NB4 (cell line): ENCODE results near the gene VPS25.
"Not testable (repeated sequence)": the region's sequence is repeated elsewhere in the genome, so short reads cannot be mapped to it uniquely, and the experiment has no call there.

Experiments used
- DNase-seq: peaks from one replicate; pipeline ENCODE4 v3.0.0; 2010; ENCODE audit warnings: low read depth
- H3K4me3 ChIP-seq: one replicate; pipeline ENCODE4 v1.5.1; 2011; ENCODE audit warnings: mild to moderate bottlenecking, low read depth, low read length, moderate library complexity
- MAX ChIP-seq: IDR thresholded peaks from 2 replicates; pipeline ENCODE4 v1.6.1; 2011; ENCODE audit warnings: low read depth, low read length
- MYC ChIP-seq: IDR thresholded peaks from 2 replicates; pipeline ENCODE4 v1.6.1; 2011; ENCODE audit warnings: low read depth, low read length
- POLR2A ChIP-seq: IDR thresholded peaks from 2 replicates; pipeline ENCODE4 v1.6.1; 2011; ENCODE audit warnings: mild to moderate bottlenecking; ENCODE audit not compliant: insufficient read length; ENCODE audit errors: extremely low read depth
- TF ChIP-seq, protein P1 (sequence below): IDR thresholded peaks from one replicate; pipeline ENCODE4 v1.5.1; 2012; ENCODE audit warnings: low read depth, low read length

Gene VPS25

GRCh38 chr17:42767512-42767911 is 5.7 kb upstream of the VPS25 start:
- no peak for DNase-seq
- TF ChIP-seq MAX (no peak), POLR2A (no peak), MYC (no peak)
- TF ChIP-seq, protein P1, sequence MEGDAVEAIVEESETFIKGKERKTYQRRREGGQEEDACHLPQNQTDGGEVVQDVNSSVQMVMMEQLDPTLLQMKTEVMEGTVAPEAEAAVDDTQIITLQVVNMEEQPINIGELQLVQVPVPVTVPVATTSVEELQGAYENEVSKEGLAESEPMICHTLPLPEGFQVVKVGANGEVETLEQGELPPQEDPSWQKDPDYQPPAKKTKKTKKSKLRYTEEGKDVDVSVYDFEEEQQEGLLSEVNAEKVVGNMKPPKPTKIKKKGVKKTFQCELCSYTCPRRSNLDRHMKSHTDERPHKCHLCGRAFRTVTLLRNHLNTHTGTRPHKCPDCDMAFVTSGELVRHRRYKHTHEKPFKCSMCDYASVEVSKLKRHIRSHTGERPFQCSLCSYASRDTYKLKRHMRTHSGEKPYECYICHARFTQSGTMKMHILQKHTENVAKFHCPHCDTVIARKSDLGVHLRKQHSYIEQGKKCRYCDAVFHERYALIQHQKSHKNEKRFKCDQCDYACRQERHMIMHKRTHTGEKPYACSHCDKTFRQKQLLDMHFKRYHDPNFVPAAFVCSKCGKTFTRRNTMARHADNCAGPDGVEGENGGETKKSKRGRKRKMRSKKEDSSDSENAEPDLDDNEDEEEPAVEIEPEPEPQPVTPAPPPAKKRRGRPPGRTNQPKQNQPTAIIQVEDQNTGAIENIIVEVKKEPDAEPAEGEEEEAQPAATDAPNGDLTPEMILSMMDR: no peak
- H3K4me3 ChIP-seq: no peak overlapping the region

DNA sequence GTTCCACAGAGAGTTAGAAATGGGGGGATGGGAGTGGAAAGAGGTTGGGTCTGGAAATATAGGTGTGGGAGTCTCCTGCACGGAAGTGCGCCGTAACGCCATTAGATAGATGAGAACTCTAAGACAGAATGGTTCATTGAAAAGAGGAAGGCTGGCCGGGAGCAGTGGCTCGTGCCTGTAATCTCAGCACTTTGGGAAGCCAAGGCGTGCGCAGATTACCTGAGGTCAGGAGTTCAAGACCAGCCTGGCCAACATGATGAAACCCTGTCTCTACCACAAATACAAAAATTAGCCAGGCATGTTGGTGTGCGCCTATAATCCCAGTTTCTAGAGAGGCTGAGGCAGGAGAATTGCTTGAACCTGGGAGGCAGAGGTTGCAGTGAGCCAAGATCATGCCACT is 5.2 kb upstream of the VPS25 start:
- not testable (repeated sequence) for H3K4me3 ChIP-seq, DNase-seq

- H3K4me3 ChIP-seq, DNase-seq: not testable (repeated sequence)
Measured at GRCh38 chr17:42769964-42770363, 3.3 kb upstream of the VPS25 start.

DNA sequence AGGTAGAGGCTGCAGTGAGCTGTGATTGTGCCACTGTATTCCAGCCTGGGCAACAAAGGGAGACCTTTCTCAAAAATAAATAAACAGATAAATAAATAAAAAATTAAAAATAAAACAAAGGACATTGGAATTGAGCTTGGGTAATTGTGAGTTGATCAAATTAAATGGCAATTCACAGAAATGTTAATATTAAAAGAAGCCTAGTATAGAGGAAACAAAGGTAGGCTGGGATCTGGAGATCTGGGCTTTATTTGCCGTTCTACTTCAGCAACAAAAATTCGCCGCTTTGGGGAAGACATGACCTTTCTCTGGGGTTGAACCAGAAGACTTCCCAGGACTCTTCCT is 332 bp upstream of the VPS25 start:
- no peak for DNase-seq
- TF ChIP-seq, protein P1: no peak
- TF ChIP-seq MYC: no peak
- no peak for TF ChIP-seq POLR2A
- TF ChIP-seq MAX: no peak
- H3K4me3 ChIP-seq: peak overlapping the region; percentile 92

GRCh38 chr17:42774066-42774745 is 957 bp downstream of the VPS25 start:
- H3K4me3 ChIP-seq: peak overlapping the region; percentile 92
- TF ChIP-seq POLR2A (no peak), MAX (no peak), MYC (no peak)
- TF ChIP-seq, protein P1: no peak
- no peak for DNase-seq

- no peak overlapping the region for H3K4me3 ChIP-seq
- no peak for TF ChIP-seq POLR2A
- TF ChIP-seq MAX: no peak
- TF ChIP-seq MYC: no peak
- TF ChIP-seq, protein P1: no peak
- DNase-seq: peak; percentile 75
Measured at GRCh38 chr17:42775534-42776098, 2.4 kb downstream of the VPS25 start.

DNA sequence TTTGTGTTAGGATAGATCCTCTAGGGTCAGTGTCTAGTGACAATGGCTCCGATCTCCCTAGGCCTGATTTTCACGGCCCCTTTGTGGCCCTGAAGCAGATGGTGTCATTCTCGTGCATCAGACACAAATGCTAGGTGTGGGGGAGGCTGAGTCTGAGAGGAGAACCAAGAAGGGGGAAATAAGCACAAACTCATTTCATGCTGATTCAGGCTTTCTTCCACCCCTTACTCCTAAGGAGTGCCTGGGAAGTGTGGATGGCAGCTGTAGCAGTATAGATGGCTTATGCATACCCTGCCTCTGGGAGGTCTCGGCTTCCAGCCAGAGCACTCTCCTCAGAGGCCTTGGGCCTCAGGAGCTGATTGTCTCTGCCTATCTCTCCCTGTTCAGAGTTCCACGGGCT is 5.3 kb downstream of the VPS25 start:
- TF ChIP-seq MAX: no peak
- TF ChIP-seq MYC: no peak
- TF ChIP-seq POLR2A: no peak
- TF ChIP-seq, protein P1: no peak
- no peak for DNase-seq

More for the DNA sequence above, 5.3 kb downstream of the VPS25 start:
- no peak overlapping the region for H3K4me3 ChIP-seq
